Epithelial cell of proximal tubule (primary cell): ENCODE measurements around the gene RASSF6. TPM values are rescaled to one million over a fixed set of nuclear protein-coding genes. Genes with fewer than 3 reads are reported as not detected.
"Not testable (repeated sequence)": the region's sequence is repeated elsewhere in the genome, so short reads cannot be mapped to it uniquely, and the experiment has no call there.

Experiments used
- DNase-seq: peaks from one replicate; pipeline ENCODE4 v3.0.0-alpha.2; 2011; ENCODE audit warnings: low read depth
- H3K4me3 ChIP-seq: 2 replicates; pipeline ENCODE4 v1.5.1; 2011; ENCODE audit warnings: low read depth, mild to moderate bottlenecking, low read length
- CTCF ChIP-seq: conservative IDR thresholded peaks from 2 replicates; pipeline ENCODE4 v1.5.1; 2012; ENCODE audit warnings: low read depth, mild to moderate bottlenecking, low read length
- total RNA-seq: library from RNA; depleted of rRNA; stranded (reverse); fragments of >200 nt; gene quantifications from 2 replicates; pipeline ENCODE4 v1.2.3, GENCODE V29; 2015

RASSF6 gene
- total RNA-seq, 1 donor from 2014 or later: 5.9 TPM

- no peak overlapping the region for H3K4me3 ChIP-seq
- no peak for DNase-seq
- no peak for TF ChIP-seq CTCF
Observed at GRCh38 chr4:73631565-73632226, 11.5 kb upstream of the RASSF6 start.

- not testable (repeated sequence) for DNase-seq, H3K4me3 ChIP-seq
Observed at GRCh38 chr4:73628834-73629233, 8.6 kb upstream of the RASSF6 start.

GRCh38 chr4:73621357-73621756 is 1.1 kb upstream of the RASSF6 start:
- TF ChIP-seq CTCF: no peak
- no peak overlapping the region for H3K4me3 ChIP-seq
- DNase-seq: no peak

- H3K4me3 ChIP-seq: peak overlapping the region; percentile 83
- DNase-seq: no peak
Observed at GRCh38 chr4:73619346-73619745, 890 bp downstream of the RASSF6 start.

GRCh38 chr4:73617256-73617655 is 3.0 kb downstream of the RASSF6 start:
- TF ChIP-seq CTCF: peak; percentile 10
- DNase-seq: no peak
- peak overlapping the region; percentile 83 for H3K4me3 ChIP-seq

More at GRCh38 chr4:73619346-73619745, 890 bp downstream of the RASSF6 start:
- TF ChIP-seq CTCF: no peak

GRCh38 chr4:73615613-73616012 is 4.6 kb downstream of the RASSF6 start:
- peak; percentile 76 for DNase-seq
- TF ChIP-seq CTCF: peak; percentile 56
- no peak overlapping the region for H3K4me3 ChIP-seq

- DNase-seq: no peak
- TF ChIP-seq CTCF: no peak
- no peak overlapping the region for H3K4me3 ChIP-seq
Observed at GRCh38 chr4:73614311-73614867, 5.8 kb downstream of the RASSF6 start.
